ENCODE measurements around the gene AGPAT4. TPM values are rescaled to one million over a fixed set of nuclear protein-coding genes. Genes with fewer than 3 reads are reported as not detected.
A peak's percentile ranks its signal among the peaks of the same experiment; 100 is the strongest.

The AGPAT4 gene
- total and polyA plus RNA-seq, 2 of the 13 experiments (the other 11 are each of a cell fraction or from before 2014, with no cell fraction given) = 0.07 to 0.13 TPM

DNA sequence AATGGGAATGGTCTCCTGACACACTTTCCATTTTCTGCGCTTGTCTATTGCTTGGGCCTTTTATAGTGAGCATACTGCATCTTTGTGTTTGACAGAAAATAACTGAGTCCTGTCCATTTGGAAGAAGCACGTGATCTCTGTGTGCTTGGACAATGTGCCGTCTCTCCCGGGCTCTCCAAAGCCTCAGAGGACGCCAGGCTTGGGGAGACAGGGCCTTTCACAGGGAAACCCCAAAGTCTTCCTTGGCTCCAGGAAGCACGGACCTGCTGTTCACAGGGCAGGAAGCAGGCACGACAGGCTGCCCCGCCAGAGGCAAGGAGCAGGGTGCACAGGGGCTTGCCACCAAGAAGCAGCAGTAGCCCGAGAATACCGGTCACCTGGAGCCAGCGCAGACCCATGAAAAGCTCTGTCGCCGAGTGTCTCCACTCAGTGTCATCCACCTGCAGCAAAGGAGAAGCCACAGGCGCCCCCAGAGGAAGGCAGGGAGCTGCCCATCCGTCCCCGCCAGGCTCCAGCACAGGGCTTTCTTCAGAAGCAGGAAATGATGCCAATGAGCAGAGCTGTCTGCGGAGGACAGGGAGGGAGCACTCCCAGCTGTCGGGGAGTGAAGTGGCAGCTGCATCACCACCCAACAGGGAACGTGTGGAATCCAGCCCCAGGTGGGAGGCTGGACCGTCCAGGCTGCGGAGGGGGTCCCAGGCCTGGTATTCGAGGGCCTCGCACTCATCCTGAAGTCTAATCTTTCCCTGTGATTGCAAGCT is 135.1 kb downstream of the AGPAT4 start:
- ATAC-seq (peak; percentile 10), DNase-seq (ENCODE audit: low spot score) (no peak), FAIRE-seq (no peak)
- Histone ChIP-seq H3K9ac (ENCODE audit: insufficient read depth, low read depth, low read length) (no peak overlapping the region), H2AFZ (ENCODE audit: low read length) (no peak overlapping the region), H3K4me1 (ENCODE audit: insufficient read depth, low read length) (peaks cover 43% of the 10 kb centered on the region), H3K79me2 (ENCODE audit: insufficient read depth, low read length) (no peaks in the 10 kb centered on the region), H3K36me3 (replicated peaks in 1 of 2; ENCODE audit: control insufficient read depth in 1 of 2, insufficient read depth in 2 of 2, low read length in 2 of 2) (no peaks in the 10 kb centered on the region), H3K27ac (ENCODE audit: extremely low read length, insufficient read depth, low read length) (no peak overlapping the region), H3K9me3 (ENCODE audit: low read length) (no peaks in the 10 kb centered on the region), H3K4me2 (ENCODE audit: low read depth, low read length) (no peak overlapping the region), H3K4me3 (replicated peaks in 1 of 3; ENCODE audit: insufficient read depth in 1 of 3, low read depth in 2 of 3, low read length in 3 of 3) (no peak overlapping the region), H3K27me3 (ENCODE audit: control insufficient read depth in 1 of 2, insufficient read depth in 2 of 2, low read length in 2 of 2) (no peaks in the 10 kb centered on the region), H4K20me1 (ENCODE audit: insufficient read depth, low read length) (no peaks in the 10 kb centered on the region)
- TF ChIP-seq, protein P1, sequence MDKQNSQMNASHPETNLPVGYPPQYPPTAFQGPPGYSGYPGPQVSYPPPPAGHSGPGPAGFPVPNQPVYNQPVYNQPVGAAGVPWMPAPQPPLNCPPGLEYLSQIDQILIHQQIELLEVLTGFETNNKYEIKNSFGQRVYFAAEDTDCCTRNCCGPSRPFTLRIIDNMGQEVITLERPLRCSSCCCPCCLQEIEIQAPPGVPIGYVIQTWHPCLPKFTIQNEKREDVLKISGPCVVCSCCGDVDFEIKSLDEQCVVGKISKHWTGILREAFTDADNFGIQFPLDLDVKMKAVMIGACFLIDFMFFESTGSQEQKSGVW (CRISPR knock-in tag; IDR thresholded peaks at IDR 0.05; ENCODE audit: borderline replicate concordance) = no peak
- no peak for TF ChIP-seq ZNF101 (CRISPR knock-in tag; IDR thresholded peaks at IDR 0.05; ENCODE audit: borderline replicate concordance, low read depth)
- TF ChIP-seq, protein P2, sequence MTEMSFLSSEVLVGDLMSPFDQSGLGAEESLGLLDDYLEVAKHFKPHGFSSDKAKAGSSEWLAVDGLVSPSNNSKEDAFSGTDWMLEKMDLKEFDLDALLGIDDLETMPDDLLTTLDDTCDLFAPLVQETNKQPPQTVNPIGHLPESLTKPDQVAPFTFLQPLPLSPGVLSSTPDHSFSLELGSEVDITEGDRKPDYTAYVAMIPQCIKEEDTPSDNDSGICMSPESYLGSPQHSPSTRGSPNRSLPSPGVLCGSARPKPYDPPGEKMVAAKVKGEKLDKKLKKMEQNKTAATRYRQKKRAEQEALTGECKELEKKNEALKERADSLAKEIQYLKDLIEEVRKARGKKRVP (CRISPR knock-in tag; IDR thresholded peaks at IDR 0.05) = no peak
- TF ChIP-seq ZNF83 (CRISPR knock-in tag; IDR thresholded peaks at IDR 0.05; ENCODE audit: borderline replicate concordance) = no peak
- TF ChIP-seq DPF2 (CRISPR knock-in tag; IDR thresholded peaks at IDR 0.05; ENCODE audit: borderline replicate concordance, low read depth) = no peak
- peak; percentile 84 for TF ChIP-seq ZNF263 (CRISPR knock-in tag; IDR thresholded peaks at IDR 0.05)
- WGBS (ENCODE audit: low lambda C conversion rate) = 85% methylated on average over 6 of the region's 23 CpGs
- in situ Hi-C loops (cut with HindIII; ENCODE audit: extremely low pct_ligation_motif_present, low pct_unique_long_range_greater_than_20kb) = no loop called here
- CTCF ChIA-PET (ENCODE audit: low intra/inter-chr PET ratio, low total read pairs) = no interaction called here
- POLR2A ChIA-PET = no interaction called here
- BruUV-seq (replicated peaks) = no TSS peak
- intact Hi-C loops (cut with micrococcal nuclease; ENCODE audit: unreplicated experiment) = no loop called here

Measured in HepG2 (cell line).